Dermis microvascular lymphatic vessel endothelial cell (primary cell): ENCODE data around the gene ATP6V1C2. TPM values are rescaled to one million over a fixed set of nuclear protein-coding genes. Genes with fewer than 3 reads are reported as not detected.
"Not testable (repeated sequence)": the region's sequence is repeated elsewhere in the genome, so short reads cannot be mapped to it uniquely, and the experiment has no call there.

Experiments used
- DNase-seq, 2 donors: peaks; one replicate each; pipeline versions ENCODE4 v3.0.0 to v3.0.0-alpha.2; 2010; ENCODE audit warnings: low read depth in 2 of 2
- total RNA-seq: library from RNA; depleted of rRNA; stranded (reverse); fragments of >200 nt; gene quantifications from 2 replicates; pipeline ENCODE4 v1.2.1, GENCODE V29; 2014

Gene ATP6V1C2
- total RNA-seq, 1 donor from 2014 or later, result under 0.01 TPM

- DNase-seq, result not testable (repeated sequence)
Observed at GRCh38 chr2:10813163-10814138, 92.0 kb downstream of the ATP6V1C2 start.

- DNase-seq, result no peak
Observed at GRCh38 chr2:10814142-10814541, 92.7 kb downstream of the ATP6V1C2 start.

GRCh38 chr2:10814571-10815331, 93.3 kb downstream of the ATP6V1C2 start:
- peak in 1 of 2 donors; percentile 41 for DNase-seq

- no peak for DNase-seq
Observed at GRCh38 chr2:10817413-10817812, 96.0 kb downstream of the ATP6V1C2 start.

GRCh38 chr2:10818305-10818704, 96.9 kb downstream of the ATP6V1C2 start:
- not testable (repeated sequence) for DNase-seq

- peak in 1 of 2 donors; percentile 55 for DNase-seq
Observed at GRCh38 chr2:10818984-10819383, 97.6 kb downstream of the ATP6V1C2 start.

GRCh38 chr2:10819714-10820314, 98.4 kb downstream of the ATP6V1C2 start:
- no peak for DNase-seq

- DNase-seq, result peak in 1 of 2 donors; percentile 20
Observed at GRCh38 chr2:10820562-10820961, 99.1 kb downstream of the ATP6V1C2 start.

GRCh38 chr2:10820978-10821695, 99.7 kb downstream of the ATP6V1C2 start:
- DNase-seq, result no peak

- DNase-seq, result no peak
Observed at GRCh38 chr2:10824191-10824590, 102.8 kb downstream of the ATP6V1C2 start.

GRCh38 chr2:10826026-10826425, 104.6 kb downstream of the ATP6V1C2 start:
- peak in 1 of 2 donors; percentile 44 for DNase-seq

GRCh38 chr2:10826625-10827024, 105.2 kb downstream of the ATP6V1C2 start:
- no peak for DNase-seq

- DNase-seq, result no peak
Observed at GRCh38 chr2:10828346-10828745, 106.9 kb downstream of the ATP6V1C2 start.

GRCh38 chr2:10829299-10829698, 107.9 kb downstream of the ATP6V1C2 start:
- DNase-seq, result no peak

- DNase-seq, result no peak
Observed at GRCh38 chr2:10830203-10830602, 108.8 kb downstream of the ATP6V1C2 start.

- no peak for DNase-seq
Observed at GRCh38 chr2:10830641-10831399, 109.4 kb downstream of the ATP6V1C2 start.

GRCh38 chr2:10831400-10831985, 110.1 kb downstream of the ATP6V1C2 start:
- DNase-seq, result no peak

GRCh38 chr2:10832203-10832936, 110.9 kb downstream of the ATP6V1C2 start:
- peak; percentile 65 to 78 for DNase-seq

GRCh38 chr2:10833021-10833420, 111.6 kb downstream of the ATP6V1C2 start:
- DNase-seq, result no peak
